NCI-H748 (cell line): Measurements from ENCODE around the gene TXNDC8.

Experiments
- DNase-seq: peaks from one replicate; lab custom pipeline; 2025; ENCODE audit not compliant: unreplicated experiment; lab: John Stamatoyannopoulos, UW

TXNDC8 gene

DNA sequence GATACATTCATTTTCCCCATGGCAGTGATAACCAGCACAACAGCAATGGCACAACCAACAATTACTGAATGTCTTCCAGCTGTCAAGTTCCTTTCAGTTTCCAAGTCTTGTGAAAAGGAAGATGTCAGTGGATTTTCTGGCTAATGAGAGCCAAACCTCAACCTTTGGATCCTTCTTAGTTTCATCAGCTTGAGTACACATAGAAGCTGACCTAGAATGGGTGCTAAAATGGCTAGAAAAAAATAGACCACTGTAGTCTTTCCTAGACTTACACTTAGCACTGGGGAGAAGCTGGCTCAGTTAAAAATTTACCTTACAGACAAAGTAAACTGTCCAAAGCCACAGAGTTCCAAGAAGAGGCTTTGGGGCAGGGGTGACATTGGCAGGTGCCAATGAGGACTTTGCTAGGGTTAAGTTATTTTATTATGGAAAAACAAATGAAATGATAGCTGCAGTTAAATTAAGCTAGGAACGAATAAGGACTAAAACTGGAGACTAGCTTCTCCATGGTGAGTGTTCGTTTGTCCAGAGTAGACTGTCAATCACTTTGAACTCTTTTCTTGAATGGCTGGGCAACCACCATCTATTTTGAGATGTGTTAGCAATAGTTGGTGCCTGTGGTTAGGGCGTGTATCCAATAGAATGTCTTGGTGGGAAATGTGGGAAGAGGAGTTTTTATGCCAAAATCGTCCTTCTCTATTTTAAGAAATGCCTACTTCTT, 55.5 kb downstream of the TXNDC8 start:
- DNase-seq: no peak

DNA sequence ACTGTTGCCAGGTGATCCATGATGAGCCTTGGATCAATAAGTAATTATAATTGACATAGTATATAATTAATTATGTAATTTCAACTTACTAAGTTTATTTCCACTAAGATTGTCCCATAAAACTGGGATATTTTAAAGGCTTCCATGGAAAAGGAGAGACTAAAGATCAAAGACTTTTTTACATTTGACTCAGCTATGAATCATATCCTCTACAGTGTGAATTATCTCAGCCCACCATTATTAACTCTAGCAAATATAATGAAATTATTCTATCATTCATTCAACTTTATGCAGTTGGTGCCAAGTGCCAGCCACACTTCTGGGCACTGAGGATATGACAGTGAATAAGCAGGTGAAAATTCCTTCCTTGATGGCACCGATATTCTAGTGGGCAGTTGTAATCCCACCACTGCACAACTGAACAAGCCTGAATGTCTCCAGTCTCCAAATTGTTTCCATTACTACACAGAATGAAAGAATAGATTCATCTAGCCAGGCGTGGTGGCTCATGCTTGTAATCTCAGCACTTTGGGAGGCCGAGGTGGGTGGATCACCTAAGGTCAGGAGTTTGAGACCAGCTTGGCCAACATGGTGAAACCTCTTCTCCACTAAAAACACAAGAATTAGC, 59.5 kb downstream of the TXNDC8 start:
- DNase-seq: peak; percentile 39

DNA sequence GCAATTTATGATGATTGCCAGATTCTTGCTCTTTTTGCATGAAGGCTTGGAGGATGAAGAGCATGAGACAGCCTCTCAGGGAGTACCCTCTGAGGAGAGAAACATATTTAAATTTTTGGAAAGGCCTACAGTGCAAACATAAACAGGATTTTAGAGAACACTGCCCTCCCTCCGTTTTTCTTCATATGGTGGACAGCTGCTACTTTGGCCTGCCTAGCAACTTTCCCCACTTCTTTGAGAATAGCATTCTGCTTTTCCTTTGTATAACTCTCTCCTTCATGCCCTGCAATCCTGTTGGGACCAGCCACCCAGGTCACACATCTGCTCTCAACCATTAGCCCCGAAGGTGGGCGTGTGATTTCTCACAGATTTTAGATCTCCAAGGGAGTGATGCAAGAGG, 60.9 kb downstream of the TXNDC8 start:
- peak; percentile 20 for DNase-seq

DNA sequence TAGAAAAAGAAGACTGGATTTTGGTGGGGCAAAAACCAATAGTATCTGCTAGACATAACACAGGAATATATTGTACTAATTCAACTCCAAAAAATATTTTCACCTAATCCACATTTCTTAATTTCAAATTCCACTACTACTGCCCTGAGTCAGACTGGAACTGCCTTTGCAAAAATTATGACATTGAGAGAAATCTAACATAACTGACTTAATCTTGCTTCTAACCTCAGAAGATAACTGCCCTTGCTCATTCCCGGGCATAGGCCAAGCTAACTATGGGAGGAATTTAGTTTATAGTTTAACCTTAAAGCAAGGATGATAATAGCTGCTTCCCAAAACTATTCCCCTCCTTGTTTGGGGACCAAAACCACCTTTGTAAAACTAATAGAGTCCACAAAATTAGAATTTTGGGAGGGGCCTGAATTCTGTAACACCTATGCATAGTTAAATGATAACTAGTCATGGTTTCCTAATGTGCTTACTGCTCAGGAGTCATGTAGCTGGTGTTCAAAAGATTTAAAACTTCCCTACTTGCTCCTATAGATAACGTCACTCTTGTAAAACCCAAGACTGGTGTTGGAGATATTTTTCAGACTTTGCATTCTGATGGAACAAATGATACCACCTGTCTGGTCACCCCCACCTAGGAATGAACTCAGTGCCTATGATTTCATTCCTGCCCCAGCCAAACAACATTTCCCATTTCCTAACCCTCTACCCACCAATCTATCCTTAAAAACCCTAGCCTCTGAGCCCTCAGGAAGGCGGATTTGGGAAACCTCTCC, 67.3 kb downstream of the TXNDC8 start:
- no peak for DNase-seq

DNA sequence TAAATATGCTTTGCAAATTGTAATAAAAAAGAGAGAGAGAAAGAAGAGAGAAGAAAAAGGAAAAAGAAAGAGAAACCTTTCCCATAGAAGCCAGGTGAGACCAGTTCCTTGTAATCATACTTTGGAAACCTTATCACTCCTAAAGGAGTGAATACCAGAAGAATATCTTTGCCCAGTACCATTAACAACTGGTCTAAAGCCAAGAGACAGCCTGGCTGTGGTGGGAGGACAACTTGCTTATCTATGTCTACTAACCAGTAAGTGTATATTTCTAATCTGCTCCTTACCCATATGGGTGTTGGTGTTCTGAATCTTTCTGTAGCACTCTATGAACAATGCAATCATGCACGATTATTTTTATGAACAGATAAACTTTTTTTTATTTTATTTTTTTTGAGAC, 70.9 kb downstream of the TXNDC8 start:
- DNase-seq: no peak

DNA sequence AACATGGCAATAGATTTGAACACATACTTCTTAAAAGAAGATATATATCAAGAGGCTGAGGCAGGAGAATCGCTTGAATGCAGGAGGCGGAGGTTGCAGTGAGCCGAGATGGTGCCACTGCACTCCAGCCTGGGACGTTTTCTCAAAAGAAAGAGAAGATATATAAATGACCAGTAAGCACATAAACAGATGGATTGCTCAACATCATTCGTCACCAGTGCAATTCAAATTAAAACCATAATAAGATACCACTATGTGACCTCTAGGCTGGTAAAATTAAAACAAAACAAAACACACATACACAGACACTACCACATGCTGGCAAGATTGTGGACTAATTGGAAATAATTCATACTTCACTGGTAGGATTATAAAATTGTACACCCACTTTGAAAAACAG, 76.0 kb downstream of the TXNDC8 start:
- DNase-seq: no peak

DNA sequence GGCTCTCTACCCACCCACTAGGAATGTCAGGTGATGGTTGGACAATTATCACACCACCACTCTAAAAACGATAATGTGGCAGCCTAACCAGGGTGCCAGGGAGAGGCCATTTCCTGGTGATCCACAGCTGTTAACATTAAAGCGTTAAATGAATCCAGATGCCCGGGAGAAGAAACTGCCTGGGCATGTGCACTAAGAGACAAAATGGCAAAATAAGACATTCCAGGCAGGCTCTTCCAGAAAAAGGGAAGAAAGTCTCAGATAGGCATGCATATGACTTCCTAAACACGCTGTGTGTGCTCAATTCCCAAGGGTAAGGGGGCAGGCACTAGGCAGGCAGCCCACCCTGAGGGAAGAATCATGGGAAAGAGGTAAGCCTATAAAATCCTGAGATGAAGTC, 76.8 kb downstream of the TXNDC8 start:
- DNase-seq: no peak

DNA sequence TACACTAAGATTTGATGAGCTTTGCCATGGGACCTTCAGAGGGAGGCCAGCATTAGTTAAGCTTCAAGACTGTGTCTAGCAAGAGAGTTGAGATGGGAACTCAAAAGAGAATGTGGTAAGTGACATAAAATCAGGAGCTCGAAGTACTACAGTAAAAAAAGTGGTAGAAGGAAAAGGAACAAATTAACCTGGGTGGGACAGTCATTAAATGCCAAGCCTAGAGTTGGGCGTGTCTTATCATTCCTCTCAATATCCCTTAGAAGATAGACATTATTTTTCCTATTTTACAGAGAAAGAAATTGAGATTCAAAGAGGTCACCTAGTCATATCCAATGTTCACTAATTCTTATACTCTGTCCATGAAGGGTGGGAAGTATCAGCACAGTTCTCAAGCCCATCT, 78.1 kb downstream of the TXNDC8 start:
- no peak for DNase-seq

DNA sequence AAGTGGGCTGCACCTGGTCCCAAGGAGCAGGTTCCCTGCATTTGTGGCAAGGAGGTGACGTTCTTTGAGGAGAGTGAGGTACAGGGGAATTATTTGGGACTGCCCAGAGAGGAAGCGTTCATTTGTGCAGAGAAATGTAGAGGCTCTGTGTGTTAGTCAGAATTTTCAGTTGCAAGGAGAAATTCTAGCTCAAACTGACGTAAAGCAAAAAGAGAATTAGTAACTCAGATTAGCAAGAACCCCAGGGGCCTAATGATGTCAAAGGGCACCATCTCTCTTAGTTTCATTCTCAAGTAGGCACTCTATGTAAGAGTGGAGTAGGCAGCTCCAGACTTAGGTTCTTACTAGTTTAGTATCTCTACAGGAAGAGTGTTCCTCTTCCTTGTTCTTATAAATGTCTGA, 79.0 kb downstream of the TXNDC8 start:
- DNase-seq: no peak

DNA sequence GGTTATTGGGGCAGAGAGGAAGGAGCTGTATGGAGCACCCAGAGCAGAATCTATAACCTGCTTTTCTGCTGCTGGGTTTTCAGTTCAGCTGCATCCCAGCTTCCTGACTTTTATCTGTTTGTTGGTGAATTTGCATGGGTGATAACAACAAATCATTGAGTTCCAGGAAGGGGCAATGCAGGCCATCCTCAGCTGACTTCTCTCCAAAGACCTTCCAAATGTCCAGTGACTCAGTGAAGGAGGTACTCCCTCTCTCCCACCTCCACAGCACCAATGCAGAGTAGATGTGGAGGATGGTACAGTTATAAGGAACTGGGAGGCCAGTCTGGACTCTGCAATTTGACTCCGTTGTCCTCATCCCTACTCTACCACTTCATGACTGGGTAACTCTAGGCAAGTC, 79.7 kb downstream of the TXNDC8 start:
- DNase-seq: no peak

DNA sequence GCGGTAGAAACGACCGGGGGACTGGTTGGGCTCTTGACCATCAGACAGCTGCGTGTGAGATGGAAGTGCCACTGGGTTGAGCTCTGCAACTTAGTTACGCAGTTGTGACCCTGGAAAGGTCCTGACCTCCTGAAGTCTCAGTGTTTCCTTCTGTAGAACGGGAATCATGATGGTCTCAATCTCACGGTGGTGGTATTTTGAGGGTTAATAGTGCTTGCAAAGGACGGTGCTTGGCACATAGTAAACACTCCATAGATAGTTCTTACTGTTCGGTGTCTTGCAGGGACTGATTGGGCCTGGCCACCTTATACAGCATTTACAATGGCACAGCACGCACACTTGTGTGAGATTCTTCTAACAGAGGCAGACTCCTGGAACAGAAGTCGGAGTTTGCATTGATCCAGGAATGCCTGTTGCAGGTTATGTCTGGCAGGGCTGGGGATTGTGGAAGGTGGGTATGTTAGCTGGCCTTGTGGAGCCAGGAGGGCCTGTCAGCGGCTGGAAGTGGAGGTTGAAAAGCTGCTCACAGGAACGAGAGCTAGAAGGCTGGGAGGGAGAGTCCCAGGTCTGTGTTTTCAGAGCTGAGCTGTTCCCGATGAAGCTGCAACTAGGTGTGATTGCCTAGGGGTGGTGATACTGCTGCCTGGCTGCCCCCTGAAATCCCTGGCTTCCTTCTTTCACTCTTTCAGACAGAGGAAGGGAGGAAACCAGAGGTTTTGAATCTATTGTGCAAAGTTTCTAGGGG, 80.4 kb downstream of the TXNDC8 start:
- peak; percentile 35 for DNase-seq

DNA sequence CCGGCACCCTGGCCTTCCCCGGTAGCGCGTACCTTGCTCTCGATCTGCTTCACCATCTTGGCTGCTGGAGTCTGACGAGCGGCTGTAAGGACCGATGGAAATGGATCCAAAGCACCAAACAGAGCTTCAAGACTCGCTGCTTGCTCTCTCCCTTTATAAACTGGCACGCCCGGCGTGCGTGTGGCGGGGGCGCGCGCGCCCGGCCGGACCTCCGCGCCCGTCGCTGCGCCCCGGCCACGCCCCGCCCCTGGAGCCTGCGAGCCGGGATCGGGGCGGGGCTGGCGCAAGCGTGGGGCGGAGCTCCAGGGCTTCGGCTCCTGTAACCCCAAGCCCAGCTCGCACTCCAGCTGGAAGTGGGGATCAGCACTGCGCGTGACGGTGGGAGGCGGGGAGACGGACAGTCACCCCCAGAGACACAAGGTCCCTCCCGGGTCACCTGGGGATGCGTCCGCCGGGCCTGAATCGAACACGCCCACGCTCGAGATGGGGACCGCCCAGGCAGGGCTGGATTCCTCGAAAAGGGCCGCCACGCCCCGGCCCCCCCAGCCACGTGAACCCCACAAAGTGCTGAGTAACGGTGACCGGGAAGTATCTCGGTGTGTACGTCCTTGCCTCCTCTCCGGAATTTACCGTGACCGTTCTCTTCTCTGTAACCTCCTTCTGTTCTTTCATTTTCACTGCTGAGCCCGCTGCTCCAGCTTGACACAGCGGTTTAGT, 81.1 kb downstream of the TXNDC8 start, which contains the start of gene TXN:
TXN (minus strand) TSS at position 128 of the 717 bp plus-strand sequence; CDS start at position 56, 72 bp downstream.
- DNase-seq: peak; percentile 91

DNA sequence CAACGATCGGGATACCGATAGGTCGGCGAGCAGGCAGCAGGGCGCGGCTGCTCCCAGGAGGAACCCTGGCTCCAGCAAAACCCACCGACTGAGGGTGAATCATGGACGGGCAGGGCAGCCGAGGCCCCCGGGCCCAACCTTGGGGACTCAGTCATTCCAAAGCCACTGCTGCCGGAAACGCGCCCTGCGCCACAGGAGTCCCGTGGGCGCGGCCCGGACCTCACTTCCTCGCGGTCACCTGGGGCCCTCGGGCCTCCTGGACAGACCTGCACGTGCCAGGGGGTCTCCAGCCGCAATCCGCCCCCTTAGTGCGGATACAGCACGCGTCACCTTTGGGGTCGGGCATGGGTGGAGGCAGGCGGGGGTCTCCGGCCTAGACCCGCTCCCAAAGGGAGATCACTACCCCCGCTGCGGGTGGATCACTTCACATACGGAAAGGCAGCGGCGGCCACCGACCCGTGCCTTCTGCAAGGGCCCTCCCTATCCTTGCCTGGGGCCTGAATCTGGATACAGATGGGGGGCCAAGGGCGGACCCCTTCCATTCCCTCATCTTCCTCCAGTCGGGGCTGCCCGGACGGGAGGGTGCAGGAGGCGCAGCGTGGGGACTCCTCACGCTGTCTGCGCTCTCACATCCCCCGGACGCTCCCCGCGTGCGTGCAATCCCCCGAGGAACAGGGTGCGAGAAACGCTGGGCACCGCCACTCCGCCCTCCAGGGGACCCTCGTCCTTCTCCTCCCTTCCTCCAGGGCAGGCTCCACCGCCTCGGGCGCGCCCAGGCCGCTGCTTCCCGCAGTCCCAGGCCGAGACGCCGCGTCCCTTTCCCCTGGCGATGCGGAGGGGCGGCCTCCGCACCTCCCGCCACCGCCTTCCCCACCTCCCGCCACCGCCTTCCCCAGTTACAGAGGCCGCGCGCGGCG, 81.9 kb downstream of the TXNDC8 start:
- peak; percentile 74 for DNase-seq

DNA sequence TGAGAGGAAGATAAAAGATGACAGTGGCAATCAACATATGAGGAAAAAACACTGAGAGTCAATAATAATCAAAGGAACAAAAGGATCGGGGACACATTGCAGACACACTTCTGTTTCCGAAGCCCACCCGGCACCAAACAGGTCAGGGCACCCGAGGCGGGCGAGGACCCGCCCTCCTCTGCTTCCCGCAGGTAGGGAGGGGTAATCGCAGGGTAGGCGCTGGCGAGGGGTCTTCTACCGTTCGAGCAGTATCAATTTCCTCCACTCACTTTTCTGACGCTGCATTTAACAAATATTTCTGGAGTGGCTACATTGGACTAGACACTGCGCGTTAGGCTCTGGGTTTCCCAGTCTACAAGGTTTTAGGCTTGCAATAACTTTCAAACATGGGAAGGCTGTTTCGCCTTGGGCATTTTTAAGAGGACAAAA, 82.6 kb downstream of the TXNDC8 start:
- DNase-seq: peak; percentile 60

DNA sequence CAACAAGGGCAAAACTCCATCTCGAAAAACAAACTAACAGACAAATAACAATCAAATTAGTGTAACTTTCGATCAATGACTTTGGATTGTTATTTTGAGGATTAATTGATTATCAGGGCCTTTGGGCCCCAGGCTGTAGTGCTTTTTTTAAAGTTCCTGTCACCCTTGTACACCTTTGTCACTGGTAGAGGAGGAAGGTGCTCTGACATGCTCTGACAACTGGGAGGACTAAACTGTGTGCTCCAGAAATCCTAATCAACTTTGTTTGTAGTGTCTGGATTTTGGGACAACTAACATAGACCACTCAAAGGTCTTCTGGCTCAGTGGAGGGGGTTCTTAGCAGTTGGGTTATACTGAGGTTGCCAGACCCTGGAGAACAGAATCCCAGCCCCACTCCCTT, 83.2 kb downstream of the TXNDC8 start:
- no peak for DNase-seq
